Measurements from ENCODE around the gene KSR1.

- TF ChIP-seq CTCF (IDR thresholded peaks at IDR 0.05) (no peak), POLR2A (IDR thresholded peaks at IDR 0.05) (no peak)
Observed at GRCh38 chr17:27644586-27644985, 188.3 kb downstream of the KSR1 start.

All from uterus (tissue), 2 donors.